ENCODE results near the gene PDSS2. TPM values are rescaled to one million over a fixed set of nuclear protein-coding genes. Genes with fewer than 3 reads are reported as not detected.
A peak's percentile ranks its signal among the peaks of the same experiment; 100 is the strongest.

Gene PDSS2
- total RNA-seq, 8 experiments from 2014 or later: 6.8 to 14.4 (median 8.7) TPM

GRCh38 chr6:107460083-107460631, 793 bp upstream of the PDSS2 start:
- no peak for ATAC-seq (replicated peaks in 6 of 8)
- Histone ChIP-seq H3K4me1 (replicated peaks in 1 of 2) (no peaks in the 10 kb centered on the region), H3K4me3 (peak overlapping the region; percentile 74 to 95 (median 85)), H3K27ac (peak overlapping the region; percentile 50 to 51)
- in situ Hi-C loops (cut with MboI; ENCODE audit: low pct_unique_long_range_greater_than_20kb in 2 of 9, low sequenced_read_pairs in 9 of 9, unreplicated experiment in 9 of 9): no loop called here
- WGBS, 10 experiments: 51 to 100% (median 77%) methylated on average over 1 to 18 of the region's 22 CpGs; no CpG with 5 or more reads in 1 of the 10 experiments

- ATAC-seq (replicated peaks in 6 of 8): peak; percentile 3 to 46 (median 32)
- 0 to 35% (median 4%) methylated on average over 3 to 16 of the region's 29 CpGs for WGBS, 10 experiments
- in situ Hi-C loops (cut with MboI; ENCODE audit: low pct_unique_long_range_greater_than_20kb in 2 of 9, low sequenced_read_pairs in 9 of 9, unreplicated experiment in 9 of 9): no loop called here
These were observed 587 bp downstream of the PDSS2 start for GRCh38 chr6:107458672-107459282.

GRCh38 chr6:107448776-107449175, 10.6 kb downstream of the PDSS2 start:
- no peak overlapping the region for H3K27ac ChIP-seq
- H3K4me1 ChIP-seq (replicated peaks in 1 of 2): no peaks in the 10 kb centered on the region
- in situ Hi-C loops (cut with MboI; ENCODE audit: low pct_unique_long_range_greater_than_20kb in 2 of 9, low sequenced_read_pairs in 9 of 9, unreplicated experiment in 9 of 9): no loop called here
- 0 to 70% (median 38%) methylated on average over 1 of the region's 1 CpG; no CpG with 5 or more reads in 5 of the 10 experiments for WGBS, 10 experiments
- no peak for ATAC-seq (replicated peaks in 6 of 8)
- no peak overlapping the region for H3K4me3 ChIP-seq

More at GRCh38 chr6:107458672-107459282, 587 bp downstream of the PDSS2 start:
- Histone ChIP-seq H3K4me3 (peak overlapping the region; percentile 74 to 95 (median 85)), H3K4me1 (replicated peaks in 1 of 2) (no peaks in the 10 kb centered on the region), H3K27ac (peak overlapping the region; percentile 80 to 90)

- 100% methylated on average over 1 to 2 of the region's 2 CpGs; no CpG with 5 or more reads in 8 of the 10 experiments for WGBS, 10 experiments
- in situ Hi-C loops (cut with MboI; ENCODE audit: low pct_unique_long_range_greater_than_20kb in 2 of 9, low sequenced_read_pairs in 9 of 9, unreplicated experiment in 9 of 9): no loop called here
- Histone ChIP-seq H3K27ac (no peak overlapping the region), H3K4me3 (no peak overlapping the region), H3K4me1 (replicated peaks in 1 of 2) (peaks cover 0 to 2% of the 10 kb centered on the region in 2 donors)
- ATAC-seq (replicated peaks in 6 of 8): no peak
These were observed 11.6 kb downstream of the PDSS2 start for GRCh38 chr6:107447663-107448216.

- Histone ChIP-seq H3K4me1 (replicated peaks in 1 of 2) (peaks cover 0 to 2% of the 10 kb centered on the region in 2 donors), H3K27ac (no peak overlapping the region), H3K4me3 (no peak overlapping the region)
- ATAC-seq (replicated peaks in 6 of 8): no peak
- WGBS, 10 experiments: 50 to 100% (median 92%) methylated on average over 1 of the region's 1 CpG; no CpG with 5 or more reads in 2 of the 10 experiments
- in situ Hi-C loops (cut with MboI; ENCODE audit: low pct_unique_long_range_greater_than_20kb in 2 of 9, low sequenced_read_pairs in 9 of 9, unreplicated experiment in 9 of 9): no loop called here
These were observed 15.1 kb downstream of the PDSS2 start for GRCh38 chr6:107444277-107444676.

- in situ Hi-C loops (cut with MboI; ENCODE audit: low pct_unique_long_range_greater_than_20kb in 2 of 9, low sequenced_read_pairs in 9 of 9, unreplicated experiment in 9 of 9): no loop called here
- WGBS, 10 experiments: 62 to 100% (median 88%) methylated on average over 3 to 7 of the region's 7 CpGs
- no peak for ATAC-seq (replicated peaks in 6 of 8)
These were observed 15.6 kb downstream of the PDSS2 start for GRCh38 chr6:107443608-107444267.

GRCh38 chr6:107442938-107443607, 16.3 kb downstream of the PDSS2 start:
- 9 to 100% (median 88%) methylated on average over 1 to 2 of the region's 2 CpGs; no CpG with 5 or more reads in 2 of the 10 experiments for WGBS, 10 experiments
- peak in 1 of 8 experiments; percentile 85 for ATAC-seq (replicated peaks in 6 of 8)
- in situ Hi-C loops (cut with MboI; ENCODE audit: low pct_unique_long_range_greater_than_20kb in 2 of 9, low sequenced_read_pairs in 9 of 9, unreplicated experiment in 9 of 9): no loop called here
- Histone ChIP-seq H3K4me3 (no peak overlapping the region), H3K4me1 (replicated peaks in 1 of 2) (peaks cover 0 to 2% of the 10 kb centered on the region in 2 donors), H3K27ac (no peak overlapping the region)

More at GRCh38 chr6:107443608-107444267, 15.6 kb downstream of the PDSS2 start:
- H3K27ac ChIP-seq: no peak overlapping the region
- H3K4me3 ChIP-seq: no peak overlapping the region
- peaks cover 0 to 2% of the 10 kb centered on the region in 2 donors for H3K4me1 ChIP-seq (replicated peaks in 1 of 2)

- in situ Hi-C loops (cut with MboI; ENCODE audit: low pct_unique_long_range_greater_than_20kb in 2 of 9, low sequenced_read_pairs in 9 of 9, unreplicated experiment in 9 of 9): no loop called here
- Histone ChIP-seq H3K4me3 (no peak overlapping the region), H3K4me1 (replicated peaks in 1 of 2) (peaks cover 0 to 2% of the 10 kb centered on the region in 2 donors), H3K27ac (no peak overlapping the region)
- WGBS, 10 experiments: 100% methylated on average over 1 of the region's 1 CpG; no CpG with 5 or more reads in 7 of the 10 experiments
- ATAC-seq (replicated peaks in 6 of 8): no peak
These were observed 17.7 kb downstream of the PDSS2 start for GRCh38 chr6:107441682-107442081.

- ATAC-seq (replicated peaks in 6 of 8): peak in 2 of 8 experiments; percentile 23 to 38
- Histone ChIP-seq H3K27ac (no peak overlapping the region), H3K4me1 (replicated peaks in 1 of 2) (peaks cover 0 to 2% of the 10 kb centered on the region in 2 donors), H3K4me3 (no peak overlapping the region)
- in situ Hi-C loops (cut with MboI; ENCODE audit: low pct_unique_long_range_greater_than_20kb in 2 of 9, low sequenced_read_pairs in 9 of 9, unreplicated experiment in 9 of 9): no loop called here
These were observed 18.4 kb downstream of the PDSS2 start for GRCh38 chr6:107440936-107441335.

GRCh38 chr6:107439406-107439805, 20.0 kb downstream of the PDSS2 start:
- WGBS, 10 experiments: 0 to 20% (median 0%) methylated on average over 1 of the region's 1 CpG; no CpG with 5 or more reads in 5 of the 10 experiments

GRCh38 chr6:107437691-107438090, 21.7 kb downstream of the PDSS2 start:
- WGBS, 10 experiments: 80 to 100% (median 100%) methylated on average over 1 to 5 of the region's 5 CpGs; no CpG with 5 or more reads in 1 of the 10 experiments
- in situ Hi-C loops (cut with MboI; ENCODE audit: low pct_unique_long_range_greater_than_20kb in 2 of 9, low sequenced_read_pairs in 9 of 9, unreplicated experiment in 9 of 9): no loop called here

More at GRCh38 chr6:107439406-107439805, 20.0 kb downstream of the PDSS2 start:
- Histone ChIP-seq H3K4me1 (replicated peaks in 1 of 2) (peaks cover 0 to 2% of the 10 kb centered on the region in 2 donors), H3K4me3 (no peak overlapping the region), H3K27ac (no peak overlapping the region)
- in situ Hi-C loops (cut with MboI; ENCODE audit: low pct_unique_long_range_greater_than_20kb in 2 of 9, low sequenced_read_pairs in 9 of 9, unreplicated experiment in 9 of 9): no loop called here
- ATAC-seq (replicated peaks in 6 of 8): no peak

GRCh38 chr6:107436881-107437280, 22.5 kb downstream of the PDSS2 start:
- Histone ChIP-seq H3K4me1 (replicated peaks in 1 of 2) (no peaks in the 10 kb centered on the region), H3K4me3 (no peak overlapping the region), H3K27ac (no peak overlapping the region)
- no peak for ATAC-seq (replicated peaks in 6 of 8)
- in situ Hi-C loops (cut with MboI; ENCODE audit: low pct_unique_long_range_greater_than_20kb in 2 of 9, low sequenced_read_pairs in 9 of 9, unreplicated experiment in 9 of 9): no loop called here
- 0 to 100% (median 92%) methylated on average over 1 to 3 of the region's 4 CpGs; no CpG with 5 or more reads in 1 of the 10 experiments for WGBS, 10 experiments

More at GRCh38 chr6:107437691-107438090, 21.7 kb downstream of the PDSS2 start:
- ATAC-seq (replicated peaks in 6 of 8): no peak
- Histone ChIP-seq H3K4me3 (no peak overlapping the region), H3K4me1 (replicated peaks in 1 of 2) (no peaks in the 10 kb centered on the region), H3K27ac (no peak overlapping the region)

Data from motor neuron (in vitro differentiated cells).